Loucy (cell line): ENCODE results near the gene CCDC3.

Experiments
- H2AFZ ChIP-seq: fragments of 200-600 bp; sonication (generic); 2 replicates; pipeline ENCODE4 v1.6.0; 2016; ENCODE audit warnings: antibody characterized with exemption, mild to moderate bottlenecking, low read length, moderate library complexity
- H3F3A ChIP-seq: fragments of 200-600 bp; 2 replicates; pipeline ENCODE4 v1.6.0; 2016; ENCODE audit warnings: antibody characterized with exemption, low read depth, mild to moderate bottlenecking
- H3K27me3 ChIP-seq: fragments of 200-600 bp; sonication (generic); 2 replicates; pipeline ENCODE4 v1.6.1; 2014; ENCODE audit warnings: low read length, mild to moderate bottlenecking; ENCODE audit not compliant: insufficient read depth, poor library complexity, severe bottlenecking
- H3K36me3 ChIP-seq: fragments of 200-600 bp; sonication (generic); 2 replicates; pipeline ENCODE4 v1.6.1; 2016; ENCODE audit warnings: low read length; ENCODE audit not compliant: insufficient read depth
- H3K4me1 ChIP-seq: fragments of 200-600 bp; sonication (generic); 2 replicates; pipeline ENCODE4 v1.5.1; 2014; ENCODE audit warnings: low read length, mild to moderate bottlenecking; ENCODE audit not compliant: insufficient read depth, poor library complexity, severe bottlenecking
- H3K4me2 ChIP-seq: fragments of 200-600 bp; sonication (generic); 2 replicates; pipeline ENCODE4 v1.6.0; 2014; ENCODE audit warnings: antibody characterized with exemption, low read length, low read depth, mild to moderate bottlenecking; ENCODE audit not compliant: poor library complexity, severe bottlenecking
- H3K4me3 ChIP-seq: fragments of 200-600 bp; sonication (generic); 2 replicates; pipeline ENCODE4 v1.5.1; 2014; ENCODE audit warnings: low read length, mild to moderate bottlenecking, mixed read lengths; ENCODE audit not compliant: poor library complexity, severe bottlenecking
- H3K79me2 ChIP-seq: fragments of 200-600 bp; sonication (generic); 2 replicates; pipeline ENCODE4 v1.6.1; 2014; ENCODE audit warnings: low read length; ENCODE audit not compliant: insufficient read depth
- H3K9ac ChIP-seq: fragments of 200-600 bp; sonication (generic); 2 replicates; pipeline ENCODE4 v1.6.0; 2014; ENCODE audit warnings: mild to moderate bottlenecking, low read depth, low read length, moderate library complexity; ENCODE audit not compliant: poor library complexity, severe bottlenecking
- H3K9me2 ChIP-seq: fragments of 200-600 bp; sonication (generic); replicated peaks from 2 replicates; pipeline ENCODE4 v1.6.1; 2016; ENCODE audit warnings: low read depth, low read length, mixed read lengths
- H3K9me3 ChIP-seq: fragments of 200-600 bp; sonication (generic); 2 replicates; pipeline ENCODE4 v1.6.1; 2014; ENCODE audit warnings: mild to moderate bottlenecking, antibody characterized with exemption, low read length, low read depth; ENCODE audit not compliant: insufficient read depth
- H4K20me1 ChIP-seq: fragments of 200-600 bp; sonication (generic); 2 replicates; pipeline ENCODE4 v1.6.0; 2014; ENCODE audit warnings: antibody characterized with exemption, low read length, mild to moderate bottlenecking; ENCODE audit not compliant: insufficient read depth, poor library complexity, severe bottlenecking
- EZH2phosphoT487 ChIP-seq: fragments of 200-600 bp; IDR thresholded peaks from 2 replicates; pipeline ENCODE4 v1.6.1; 2018; ENCODE audit warnings: antibody characterized with exemption, mild to moderate bottlenecking, moderate library complexity, borderline replicate concordance
- TF ChIP-seq, protein P1 (sequence below): fragments of 200-600 bp; sonication (generic); conservative IDR thresholded peaks from 2 replicates; pipeline ENCODE4 v1.5.1; 2014; ENCODE audit warnings: mild to moderate bottlenecking, antibody characterized with exemption, low read length

CCDC3 gene

DNA sequence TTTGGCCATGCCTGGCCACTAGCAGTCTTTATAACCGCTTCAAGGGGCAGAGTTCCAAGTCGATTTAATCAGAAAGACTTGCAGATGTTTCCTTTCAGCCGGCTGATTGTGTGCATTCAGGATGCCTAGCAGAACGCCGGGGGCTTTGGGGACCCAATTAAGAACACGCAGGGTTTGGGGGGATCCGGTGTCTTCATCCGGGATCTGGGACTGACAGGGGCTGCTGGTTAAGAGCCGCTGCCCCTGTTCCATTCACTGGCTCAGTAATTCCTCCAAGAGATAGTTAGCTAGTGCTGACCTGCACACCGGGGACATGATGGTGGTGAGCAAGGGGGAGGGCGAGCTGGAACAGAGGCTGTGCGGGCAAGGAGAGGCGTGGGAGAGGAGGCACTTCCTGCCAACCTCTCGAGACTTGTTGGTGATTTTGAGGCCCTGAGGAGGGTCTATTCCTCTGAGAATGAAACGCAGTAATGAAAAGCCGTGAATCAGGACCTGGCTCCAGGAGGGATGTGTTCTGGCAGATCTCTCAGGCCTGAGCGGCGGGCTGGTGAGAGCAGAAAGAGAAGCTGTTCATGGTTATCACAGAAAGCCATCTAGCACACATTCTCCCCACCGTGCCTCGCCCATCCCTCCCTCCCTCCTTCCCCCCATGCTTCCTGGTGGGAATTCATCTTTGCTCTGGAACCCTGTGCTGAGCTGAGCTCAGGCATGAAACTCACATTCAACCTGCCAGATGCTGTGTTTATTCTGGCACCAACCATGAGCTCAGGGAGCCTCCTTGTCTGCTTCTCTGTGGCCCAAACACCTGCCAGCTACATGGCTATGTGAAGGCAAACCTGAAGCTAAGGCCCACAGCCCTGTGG lies 152.0 kb downstream of the CCDC3 start:
- H3K9me3 ChIP-seq = no peaks in the 10 kb centered on the region
- TF ChIP-seq, protein P1, sequence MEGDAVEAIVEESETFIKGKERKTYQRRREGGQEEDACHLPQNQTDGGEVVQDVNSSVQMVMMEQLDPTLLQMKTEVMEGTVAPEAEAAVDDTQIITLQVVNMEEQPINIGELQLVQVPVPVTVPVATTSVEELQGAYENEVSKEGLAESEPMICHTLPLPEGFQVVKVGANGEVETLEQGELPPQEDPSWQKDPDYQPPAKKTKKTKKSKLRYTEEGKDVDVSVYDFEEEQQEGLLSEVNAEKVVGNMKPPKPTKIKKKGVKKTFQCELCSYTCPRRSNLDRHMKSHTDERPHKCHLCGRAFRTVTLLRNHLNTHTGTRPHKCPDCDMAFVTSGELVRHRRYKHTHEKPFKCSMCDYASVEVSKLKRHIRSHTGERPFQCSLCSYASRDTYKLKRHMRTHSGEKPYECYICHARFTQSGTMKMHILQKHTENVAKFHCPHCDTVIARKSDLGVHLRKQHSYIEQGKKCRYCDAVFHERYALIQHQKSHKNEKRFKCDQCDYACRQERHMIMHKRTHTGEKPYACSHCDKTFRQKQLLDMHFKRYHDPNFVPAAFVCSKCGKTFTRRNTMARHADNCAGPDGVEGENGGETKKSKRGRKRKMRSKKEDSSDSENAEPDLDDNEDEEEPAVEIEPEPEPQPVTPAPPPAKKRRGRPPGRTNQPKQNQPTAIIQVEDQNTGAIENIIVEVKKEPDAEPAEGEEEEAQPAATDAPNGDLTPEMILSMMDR = no peak
- TF ChIP-seq EZH2phosphoT487 = no peak
- no peaks in the 10 kb centered on the region for H3K27me3 ChIP-seq
- no peaks in the 10 kb centered on the region for H3F3A ChIP-seq
- H3K79me2 ChIP-seq = no peaks in the 10 kb centered on the region
- H3K36me3 ChIP-seq = no peaks in the 10 kb centered on the region
- H3K4me2 ChIP-seq = no peak overlapping the region
- no peaks in the 10 kb centered on the region for H3K4me1 ChIP-seq
- H3K9ac ChIP-seq = no peak overlapping the region
- no peaks in the 10 kb centered on the region for H3K9me2 ChIP-seq
- no peak overlapping the region for H2AFZ ChIP-seq
- H4K20me1 ChIP-seq = no peaks in the 10 kb centered on the region
- no peak overlapping the region for H3K4me3 ChIP-seq

DNA sequence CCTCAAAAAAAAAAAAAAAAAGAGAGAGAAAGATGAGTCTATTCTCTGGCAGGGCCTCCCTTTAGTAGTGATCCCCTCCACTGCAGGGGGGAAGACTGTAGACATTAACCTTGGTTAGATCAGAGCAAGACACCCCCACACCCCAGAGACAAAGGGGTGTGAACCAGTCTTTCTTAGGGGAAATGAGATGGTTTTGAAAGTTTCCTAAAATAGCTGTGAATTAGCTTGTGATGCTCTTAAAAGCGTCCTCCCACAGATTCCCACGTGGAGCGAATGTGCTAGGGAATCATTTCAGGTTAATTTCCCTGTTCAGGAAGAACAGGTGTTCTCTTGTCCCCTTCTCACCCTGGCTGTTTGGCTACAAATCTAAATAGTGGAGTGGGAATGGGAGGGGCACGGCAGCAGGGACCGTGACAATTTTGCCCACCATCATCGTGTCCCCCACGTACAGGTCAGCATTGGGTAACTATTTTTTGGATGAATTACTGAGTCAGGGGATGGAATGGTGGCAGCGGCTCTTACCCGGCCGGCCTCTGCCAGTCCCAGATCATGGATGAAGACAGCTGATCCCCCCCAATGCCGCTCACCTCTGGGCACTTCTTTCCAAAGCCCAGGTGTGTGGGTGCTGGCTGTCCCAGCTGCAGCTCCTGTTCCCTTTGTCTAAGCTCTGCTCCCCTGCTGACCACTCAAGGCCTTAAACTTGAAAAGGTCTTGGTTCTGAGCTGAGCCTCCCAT lies 152.9 kb downstream of the CCDC3 start:
- H3K4me2 ChIP-seq = no peak overlapping the region
- H3K4me3 ChIP-seq = no peak overlapping the region
- H3K9me2 ChIP-seq = no peaks in the 10 kb centered on the region
- H4K20me1 ChIP-seq = no peaks in the 10 kb centered on the region
- no peaks in the 10 kb centered on the region for H3K4me1 ChIP-seq
- H3F3A ChIP-seq = no peaks in the 10 kb centered on the region
- no peaks in the 10 kb centered on the region for H3K36me3 ChIP-seq
- H3K9me3 ChIP-seq = no peaks in the 10 kb centered on the region
- TF ChIP-seq EZH2phosphoT487 = no peak
- no peak overlapping the region for H2AFZ ChIP-seq
- H3K9ac ChIP-seq = no peak overlapping the region
- H3K79me2 ChIP-seq = no peaks in the 10 kb centered on the region
- H3K27me3 ChIP-seq = no peaks in the 10 kb centered on the region

DNA sequence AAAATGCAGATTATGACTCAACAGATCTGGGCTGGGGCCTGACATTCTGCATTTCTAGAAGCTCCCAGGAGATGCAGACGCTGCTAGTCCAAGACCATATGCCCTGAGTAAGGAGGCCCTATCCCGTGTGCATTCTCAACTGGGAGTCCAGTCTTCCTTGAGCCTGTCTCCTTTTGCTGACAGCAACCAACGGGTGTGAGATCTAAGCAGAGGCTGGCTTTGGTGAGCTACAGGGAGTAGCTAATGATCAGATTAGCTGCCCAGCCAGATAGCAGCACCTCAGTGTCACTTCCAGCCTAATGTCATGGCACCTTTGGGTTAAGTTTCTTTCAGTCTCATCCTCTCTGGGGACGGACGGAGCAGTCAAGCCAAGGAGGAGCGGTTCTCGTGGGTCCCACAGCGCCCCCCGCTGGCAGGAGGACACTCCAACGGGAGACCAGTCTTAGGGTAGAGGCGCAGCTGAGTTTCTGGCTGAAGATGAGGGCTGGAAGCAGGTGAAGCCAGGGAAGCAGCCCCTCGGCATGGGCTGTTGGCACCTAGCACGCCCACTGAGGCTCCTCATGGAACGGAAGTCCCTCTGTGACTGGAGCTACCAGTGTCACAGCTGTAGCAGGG lies 154.0 kb downstream of the CCDC3 start:
- Histone ChIP-seq H3K9me3 (no peaks in the 10 kb centered on the region), H3K27me3 (no peaks in the 10 kb centered on the region), H3F3A (no peaks in the 10 kb centered on the region), H3K36me3 (no peaks in the 10 kb centered on the region), H3K9ac (no peak overlapping the region), H3K79me2 (no peaks in the 10 kb centered on the region), H4K20me1 (no peaks in the 10 kb centered on the region), H3K4me1 (no peaks in the 10 kb centered on the region), H3K9me2 (no peaks in the 10 kb centered on the region), H3K4me3 (no peak overlapping the region), H3K4me2 (no peak overlapping the region), H2AFZ (0 out of 2 replicates have a peak overlapping the region, but pooled peaks have one; percentile 47)
- no peak for TF ChIP-seq EZH2phosphoT487
- TF ChIP-seq, protein P1 = peak; percentile 66
